ENCODE data around the gene ETV7.

DNA sequence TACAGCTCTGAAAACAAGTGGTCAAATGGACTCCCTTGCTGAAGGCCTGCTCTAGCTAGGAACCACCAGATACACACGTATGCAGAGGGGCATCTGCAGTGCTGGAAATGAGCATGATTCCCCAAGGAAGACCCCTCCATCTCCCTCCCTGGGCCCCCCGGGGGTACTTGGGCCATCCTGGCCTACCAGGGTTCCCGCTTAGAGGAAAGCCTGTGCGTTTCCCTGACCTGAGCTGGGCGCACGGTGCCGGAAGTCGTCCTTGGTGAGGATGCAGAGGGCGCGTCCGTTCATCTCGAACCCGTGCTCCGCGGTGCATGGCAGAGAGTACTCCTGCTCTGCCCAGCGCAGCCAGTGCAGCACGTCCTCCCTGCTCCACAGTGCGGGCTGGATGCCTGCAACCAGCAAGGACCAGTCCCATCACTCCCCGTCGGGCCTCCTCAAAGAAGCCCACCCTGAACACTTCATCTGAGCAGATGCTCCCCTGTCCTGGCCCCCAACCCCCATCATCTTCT, 11.8 kb downstream of the ETV7 start:
- TF ChIP-seq, protein P1, sequence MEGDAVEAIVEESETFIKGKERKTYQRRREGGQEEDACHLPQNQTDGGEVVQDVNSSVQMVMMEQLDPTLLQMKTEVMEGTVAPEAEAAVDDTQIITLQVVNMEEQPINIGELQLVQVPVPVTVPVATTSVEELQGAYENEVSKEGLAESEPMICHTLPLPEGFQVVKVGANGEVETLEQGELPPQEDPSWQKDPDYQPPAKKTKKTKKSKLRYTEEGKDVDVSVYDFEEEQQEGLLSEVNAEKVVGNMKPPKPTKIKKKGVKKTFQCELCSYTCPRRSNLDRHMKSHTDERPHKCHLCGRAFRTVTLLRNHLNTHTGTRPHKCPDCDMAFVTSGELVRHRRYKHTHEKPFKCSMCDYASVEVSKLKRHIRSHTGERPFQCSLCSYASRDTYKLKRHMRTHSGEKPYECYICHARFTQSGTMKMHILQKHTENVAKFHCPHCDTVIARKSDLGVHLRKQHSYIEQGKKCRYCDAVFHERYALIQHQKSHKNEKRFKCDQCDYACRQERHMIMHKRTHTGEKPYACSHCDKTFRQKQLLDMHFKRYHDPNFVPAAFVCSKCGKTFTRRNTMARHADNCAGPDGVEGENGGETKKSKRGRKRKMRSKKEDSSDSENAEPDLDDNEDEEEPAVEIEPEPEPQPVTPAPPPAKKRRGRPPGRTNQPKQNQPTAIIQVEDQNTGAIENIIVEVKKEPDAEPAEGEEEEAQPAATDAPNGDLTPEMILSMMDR (conservative IDR thresholded peaks at IDR 0.05; ENCODE audit: low read depth in 2 of 2) = no peak
- TF ChIP-seq EZH2 (IDR thresholded peaks at IDR 0.05; ENCODE audit: low read depth, unreplicated experiment) (no peak), CREB1 (CRISPR knock-in tag; IDR thresholded peaks at IDR 0.05; ENCODE audit: low read depth) (no peak), POLR2AphosphoS5 (IDR thresholded peaks at IDR 0.05; ENCODE audit: low read depth) (no peak), EZH2phosphoT487 (IDR thresholded peaks at IDR 0.05; ENCODE audit: unreplicated experiment) (no peak), ZNF331 (CRISPR knock-in tag; IDR thresholded peaks at IDR 0.05; ENCODE audit: low read depth) (no peak), STAT1 (IDR thresholded peaks at IDR 0.05; ENCODE audit: unreplicated experiment) (no peak), JUNB (IDR thresholded peaks at IDR 0.05; ENCODE audit: unreplicated experiment) (no peak), NANOG (IDR thresholded peaks at IDR 0.05; ENCODE audit: borderline replicate concordance) (no peak), ZNF114 (CRISPR knock-in tag; IDR thresholded peaks at IDR 0.05) (no peak)
- TF ChIP-seq, protein P2, sequence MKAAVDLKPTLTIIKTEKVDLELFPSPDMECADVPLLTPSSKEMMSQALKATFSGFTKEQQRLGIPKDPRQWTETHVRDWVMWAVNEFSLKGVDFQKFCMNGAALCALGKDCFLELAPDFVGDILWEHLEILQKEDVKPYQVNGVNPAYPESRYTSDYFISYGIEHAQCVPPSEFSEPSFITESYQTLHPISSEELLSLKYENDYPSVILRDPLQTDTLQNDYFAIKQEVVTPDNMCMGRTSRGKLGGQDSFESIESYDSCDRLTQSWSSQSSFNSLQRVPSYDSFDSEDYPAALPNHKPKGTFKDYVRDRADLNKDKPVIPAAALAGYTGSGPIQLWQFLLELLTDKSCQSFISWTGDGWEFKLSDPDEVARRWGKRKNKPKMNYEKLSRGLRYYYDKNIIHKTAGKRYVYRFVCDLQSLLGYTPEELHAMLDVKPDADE (IDR thresholded peaks at IDR 0.05) = no peak
- TF ChIP-seq, protein P3, sequence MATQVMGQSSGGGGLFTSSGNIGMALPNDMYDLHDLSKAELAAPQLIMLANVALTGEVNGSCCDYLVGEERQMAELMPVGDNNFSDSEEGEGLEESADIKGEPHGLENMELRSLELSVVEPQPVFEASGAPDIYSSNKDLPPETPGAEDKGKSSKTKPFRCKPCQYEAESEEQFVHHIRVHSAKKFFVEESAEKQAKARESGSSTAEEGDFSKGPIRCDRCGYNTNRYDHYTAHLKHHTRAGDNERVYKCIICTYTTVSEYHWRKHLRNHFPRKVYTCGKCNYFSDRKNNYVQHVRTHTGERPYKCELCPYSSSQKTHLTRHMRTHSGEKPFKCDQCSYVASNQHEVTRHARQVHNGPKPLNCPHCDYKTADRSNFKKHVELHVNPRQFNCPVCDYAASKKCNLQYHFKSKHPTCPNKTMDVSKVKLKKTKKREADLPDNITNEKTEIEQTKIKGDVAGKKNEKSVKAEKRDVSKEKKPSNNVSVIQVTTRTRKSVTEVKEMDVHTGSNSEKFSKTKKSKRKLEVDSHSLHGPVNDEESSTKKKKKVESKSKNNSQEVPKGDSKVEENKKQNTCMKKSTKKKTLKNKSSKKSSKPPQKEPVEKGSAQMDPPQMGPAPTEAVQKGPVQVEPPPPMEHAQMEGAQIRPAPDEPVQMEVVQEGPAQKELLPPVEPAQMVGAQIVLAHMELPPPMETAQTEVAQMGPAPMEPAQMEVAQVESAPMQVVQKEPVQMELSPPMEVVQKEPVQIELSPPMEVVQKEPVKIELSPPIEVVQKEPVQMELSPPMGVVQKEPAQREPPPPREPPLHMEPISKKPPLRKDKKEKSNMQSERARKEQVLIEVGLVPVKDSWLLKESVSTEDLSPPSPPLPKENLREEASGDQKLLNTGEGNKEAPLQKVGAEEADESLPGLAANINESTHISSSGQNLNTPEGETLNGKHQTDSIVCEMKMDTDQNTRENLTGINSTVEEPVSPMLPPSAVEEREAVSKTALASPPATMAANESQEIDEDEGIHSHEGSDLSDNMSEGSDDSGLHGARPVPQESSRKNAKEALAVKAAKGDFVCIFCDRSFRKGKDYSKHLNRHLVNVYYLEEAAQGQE (IDR thresholded peaks at IDR 0.05; ENCODE audit: unreplicated experiment) = no peak
- TF ChIP-seq, protein P4, sequence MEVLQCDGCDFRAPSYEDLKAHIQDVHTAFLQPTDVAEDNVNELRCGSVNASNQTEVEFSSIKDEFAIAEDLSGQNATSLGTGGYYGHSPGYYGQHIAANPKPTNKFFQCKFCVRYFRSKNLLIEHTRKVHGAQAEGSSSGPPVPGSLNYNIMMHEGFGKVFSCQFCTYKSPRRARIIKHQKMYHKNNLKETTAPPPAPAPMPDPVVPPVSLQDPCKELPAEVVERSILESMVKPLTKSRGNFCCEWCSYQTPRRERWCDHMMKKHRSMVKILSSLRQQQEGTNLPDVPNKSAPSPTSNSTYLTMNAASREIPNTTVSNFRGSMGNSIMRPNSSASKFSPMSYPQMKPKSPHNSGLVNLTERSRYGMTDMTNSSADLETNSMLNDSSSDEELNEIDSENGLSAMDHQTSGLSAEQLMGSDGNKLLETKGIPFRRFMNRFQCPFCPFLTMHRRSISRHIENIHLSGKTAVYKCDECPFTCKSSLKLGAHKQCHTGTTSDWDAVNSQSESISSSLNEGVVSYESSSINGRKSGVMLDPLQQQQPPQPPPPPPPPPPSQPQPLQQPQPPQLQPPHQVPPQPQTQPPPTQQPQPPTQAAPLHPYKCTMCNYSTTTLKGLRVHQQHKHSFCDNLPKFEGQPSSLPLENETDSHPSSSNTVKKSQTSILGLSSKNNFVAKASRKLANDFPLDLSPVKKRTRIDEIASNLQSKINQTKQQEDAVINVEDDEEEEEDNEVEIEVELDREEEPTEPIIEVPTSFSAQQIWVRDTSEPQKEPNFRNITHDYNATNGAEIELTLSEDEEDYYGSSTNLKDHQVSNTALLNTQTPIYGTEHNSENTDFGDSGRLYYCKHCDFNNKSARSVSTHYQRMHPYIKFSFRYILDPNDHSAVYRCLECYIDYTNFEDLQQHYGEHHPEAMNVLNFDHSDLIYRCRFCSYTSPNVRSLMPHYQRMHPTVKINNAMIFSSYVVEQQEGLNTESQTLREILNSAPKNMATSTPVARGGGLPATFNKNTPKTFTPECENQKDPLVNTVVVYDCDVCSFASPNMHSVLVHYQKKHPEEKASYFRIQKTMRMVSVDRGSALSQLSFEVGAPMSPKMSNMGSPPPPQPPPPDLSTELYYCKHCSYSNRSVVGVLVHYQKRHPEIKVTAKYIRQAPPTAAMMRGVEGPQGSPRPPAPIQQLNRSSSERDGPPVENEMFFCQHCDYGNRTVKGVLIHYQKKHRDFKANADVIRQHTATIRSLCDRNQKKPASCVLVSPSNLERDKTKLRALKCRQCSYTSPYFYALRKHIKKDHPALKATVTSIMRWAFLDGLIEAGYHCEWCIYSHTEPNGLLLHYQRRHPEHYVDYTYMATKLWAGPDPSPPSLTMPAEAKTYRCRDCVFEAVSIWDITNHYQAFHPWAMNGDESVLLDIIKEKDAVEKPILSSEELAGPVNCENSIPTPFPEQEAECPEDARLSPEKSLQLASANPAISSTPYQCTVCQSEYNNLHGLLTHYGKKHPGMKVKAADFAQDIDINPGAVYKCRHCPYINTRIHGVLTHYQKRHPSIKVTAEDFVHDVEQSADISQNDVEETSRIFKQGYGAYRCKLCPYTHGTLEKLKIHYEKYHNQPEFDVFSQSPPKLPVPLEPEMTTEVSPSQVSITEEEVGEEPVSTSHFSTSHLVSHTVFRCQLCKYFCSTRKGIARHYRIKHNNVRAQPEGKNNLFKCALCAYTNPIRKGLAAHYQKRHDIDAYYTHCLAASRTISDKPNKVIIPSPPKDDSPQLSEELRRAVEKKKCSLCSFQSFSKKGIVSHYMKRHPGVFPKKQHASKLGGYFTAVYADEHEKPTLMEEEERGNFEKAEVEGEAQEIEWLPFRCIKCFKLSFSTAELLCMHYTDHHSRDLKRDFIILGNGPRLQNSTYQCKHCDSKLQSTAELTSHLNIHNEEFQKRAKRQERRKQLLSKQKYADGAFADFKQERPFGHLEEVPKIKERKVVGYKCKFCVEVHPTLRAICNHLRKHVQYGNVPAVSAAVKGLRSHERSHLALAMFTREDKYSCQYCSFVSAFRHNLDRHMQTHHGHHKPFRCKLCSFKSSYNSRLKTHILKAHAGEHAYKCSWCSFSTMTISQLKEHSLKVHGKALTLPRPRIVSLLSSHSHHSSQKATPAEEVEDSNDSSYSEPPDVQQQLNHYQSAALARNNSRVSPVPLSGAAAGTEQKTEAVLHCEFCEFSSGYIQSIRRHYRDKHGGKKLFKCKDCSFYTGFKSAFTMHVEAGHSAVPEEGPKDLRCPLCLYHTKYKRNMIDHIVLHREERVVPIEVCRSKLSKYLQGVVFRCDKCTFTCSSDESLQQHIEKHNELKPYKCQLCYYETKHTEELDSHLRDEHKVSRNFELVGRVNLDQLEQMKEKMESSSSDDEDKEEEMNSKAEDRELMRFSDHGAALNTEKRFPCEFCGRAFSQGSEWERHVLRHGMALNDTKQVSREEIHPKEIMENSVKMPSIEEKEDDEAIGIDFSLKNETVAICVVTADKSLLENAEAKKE (CRISPR knock-in tag; IDR thresholded peaks at IDR 0.05) = no peak
